HG02588 (cell line): ENCODE data around the gene OLIG1.

Experiments
- ATAC-seq: cut with Tn5 transposase; IDR thresholded peaks from one replicate; pipeline ENCODE4 v1.9.1; 2021; ENCODE audit warnings: mild to moderate bottlenecking, moderate library complexity; ENCODE audit not compliant: unreplicated experiment

The OLIG1 gene

DNA sequence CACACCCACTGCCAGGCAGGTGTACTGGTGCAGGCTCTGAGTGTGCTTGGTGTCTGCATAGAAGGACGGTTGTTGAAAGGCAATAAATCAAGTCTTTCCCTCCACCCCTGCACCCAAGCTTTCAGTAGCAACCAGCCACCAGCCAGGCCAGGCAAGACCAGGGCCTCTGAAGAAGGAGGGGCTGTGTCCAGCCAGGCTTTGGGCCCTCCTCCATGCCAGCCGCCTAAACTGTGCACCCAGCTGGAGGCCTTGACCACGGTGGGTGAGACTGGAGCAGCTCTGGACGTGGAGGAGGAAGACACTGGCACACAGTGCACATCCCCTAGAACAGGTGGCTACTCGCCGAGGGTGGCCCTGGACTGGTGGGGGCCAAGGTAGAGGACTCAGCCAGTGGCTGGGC lies 39.3 kb upstream of the OLIG1 start:
- ATAC-seq: no peak

GRCh38 chr21:33031152-33031911 lies 38.6 kb upstream of the OLIG1 start:
- no peak for ATAC-seq

DNA sequence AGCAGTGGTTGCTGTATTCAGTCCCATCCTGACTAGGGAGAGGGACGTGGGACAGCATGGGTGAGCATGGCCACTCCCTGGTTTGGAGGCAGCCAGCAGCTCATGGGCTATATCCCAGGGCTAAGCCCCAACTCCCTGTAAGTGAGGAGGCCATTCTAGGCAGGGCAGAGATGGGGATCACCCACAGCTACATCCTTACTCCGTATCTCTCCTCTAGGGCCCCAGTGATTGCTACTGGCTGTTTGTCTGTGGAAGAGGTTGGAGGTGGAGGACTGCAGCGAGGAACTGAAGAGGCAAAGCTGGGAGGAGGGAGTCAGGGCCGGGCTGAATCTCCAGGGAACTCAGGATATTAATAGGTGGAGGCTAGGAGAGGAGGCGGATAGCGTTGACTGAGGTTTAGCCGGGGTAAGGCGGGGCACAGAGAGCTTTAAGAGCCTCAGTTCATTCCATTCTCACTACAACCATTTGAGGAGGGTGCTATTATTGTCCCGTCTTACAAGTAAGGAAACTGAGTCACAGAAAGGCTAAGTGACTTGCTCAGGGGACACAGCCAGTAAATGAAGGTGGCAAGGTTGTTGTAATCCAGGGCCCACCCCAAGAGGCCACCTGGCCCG lies 37.4 kb upstream of the OLIG1 start:
- no peak for ATAC-seq

DNA sequence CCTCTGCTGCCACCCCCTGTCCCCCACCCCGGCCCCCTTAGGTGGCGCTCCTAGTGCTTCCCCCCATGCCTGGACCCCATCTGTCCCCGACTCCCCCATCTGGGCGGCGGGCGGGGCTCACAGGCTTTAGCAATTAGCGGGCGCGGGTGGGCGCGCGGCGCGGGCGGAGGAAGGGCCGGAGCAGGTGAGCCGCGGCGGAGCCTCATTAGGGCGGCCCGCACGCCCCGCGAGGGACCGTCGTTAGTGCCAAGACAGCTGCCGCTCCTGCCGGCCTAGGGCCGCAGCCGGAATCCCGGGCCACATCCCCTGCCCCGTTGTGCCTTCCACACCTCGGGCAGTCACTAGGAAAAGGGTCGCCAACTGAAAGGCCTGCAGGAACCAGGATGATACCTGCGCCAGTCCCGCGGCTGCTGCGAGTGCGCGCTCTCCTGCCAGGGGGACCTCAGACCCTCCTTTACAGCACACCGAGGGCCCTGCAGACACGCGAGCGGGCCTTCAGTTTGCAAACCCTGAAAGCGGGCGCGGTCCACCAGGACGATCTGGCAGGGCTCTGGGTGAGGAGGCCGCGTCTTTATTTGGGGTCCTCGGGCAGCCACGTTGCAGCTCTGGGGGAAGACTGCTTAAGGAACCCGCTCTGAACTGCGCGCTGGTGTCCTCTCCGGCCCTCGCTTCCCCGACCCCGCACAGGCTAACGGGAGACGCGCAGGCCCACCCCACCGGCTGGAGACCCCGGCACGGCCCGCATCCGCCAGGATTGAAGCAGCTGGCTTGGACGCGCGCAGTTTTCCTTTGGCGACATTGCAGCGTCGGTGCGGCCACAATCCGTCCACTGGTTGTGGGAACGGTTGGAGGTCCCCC lies 36.6 kb upstream of the OLIG1 start:
- ATAC-seq: no peak

DNA sequence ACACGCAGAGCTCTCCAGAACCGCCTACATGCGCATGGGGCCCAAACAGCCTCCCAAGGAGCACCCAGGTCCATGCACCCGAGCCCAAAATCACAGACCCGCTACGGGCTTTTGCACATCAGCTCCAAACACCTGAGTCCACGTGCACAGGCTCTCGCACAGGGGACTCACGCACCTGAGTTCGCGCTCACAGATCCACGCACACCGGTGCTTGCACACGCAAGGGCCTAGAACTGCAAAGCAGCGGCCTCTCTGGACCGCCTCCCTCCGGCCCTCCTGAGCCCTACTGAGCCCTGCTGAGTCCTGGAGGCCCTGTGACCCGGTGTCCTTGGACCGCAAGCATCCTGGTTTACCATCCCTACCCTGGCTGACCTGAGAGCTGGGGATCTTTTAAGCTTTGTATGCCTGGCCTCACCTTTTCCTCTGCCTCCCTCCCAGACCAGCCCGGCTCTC lies 36.0 kb upstream of the OLIG1 start:
- no peak for ATAC-seq

- no peak for ATAC-seq
These were observed 34.8 kb upstream of the OLIG1 start for GRCh38 chr21:33035147-33035546.

- no peak for ATAC-seq
These were observed 33.3 kb upstream of the OLIG1 start for GRCh38 chr21:33036430-33037162.

- no peak for ATAC-seq
These were observed 32.4 kb upstream of the OLIG1 start for GRCh38 chr21:33037501-33037900.

DNA sequence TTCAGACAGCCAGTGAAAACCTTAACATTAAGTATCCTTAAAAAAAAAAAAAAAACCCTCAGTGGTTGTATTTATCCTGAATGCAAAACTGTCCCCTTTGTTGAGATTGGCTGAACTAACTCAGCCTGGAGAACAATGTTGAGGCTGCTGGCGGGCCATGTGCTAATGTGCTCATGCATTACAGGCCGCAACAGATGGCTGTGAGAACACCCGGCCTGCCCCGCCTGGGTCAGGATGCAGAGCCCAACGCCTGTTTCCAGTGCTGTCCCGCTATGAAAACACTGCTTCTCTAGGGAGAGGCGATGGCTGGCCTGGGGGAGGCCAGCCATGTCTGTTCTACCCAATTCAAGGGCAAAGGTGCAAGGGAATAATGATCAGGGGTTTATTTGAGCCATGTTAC lies 30.4 kb upstream of the OLIG1 start:
- ATAC-seq: no peak

DNA sequence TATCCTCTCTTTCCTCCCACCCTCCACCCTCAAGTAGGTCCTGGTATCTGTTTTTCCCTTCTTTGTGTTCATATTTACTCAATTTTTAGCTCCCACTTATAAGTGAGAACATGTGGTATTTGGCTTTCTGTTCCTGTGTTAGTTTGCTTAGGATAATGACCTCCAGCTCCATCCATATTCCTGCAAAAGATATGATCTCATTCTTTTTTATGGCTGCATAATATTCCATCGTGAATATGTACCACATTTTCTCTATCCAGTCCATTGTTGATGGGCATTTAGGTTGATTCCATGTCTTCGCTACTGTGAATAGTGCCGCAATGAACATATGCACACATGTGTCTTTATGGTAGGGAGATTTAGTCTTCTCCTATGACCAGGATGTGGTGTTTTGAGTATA lies 29.7 kb upstream of the OLIG1 start:
- ATAC-seq: no peak

GRCh38 chr21:33041981-33042380 lies 28.0 kb upstream of the OLIG1 start:
- no peak for ATAC-seq

DNA sequence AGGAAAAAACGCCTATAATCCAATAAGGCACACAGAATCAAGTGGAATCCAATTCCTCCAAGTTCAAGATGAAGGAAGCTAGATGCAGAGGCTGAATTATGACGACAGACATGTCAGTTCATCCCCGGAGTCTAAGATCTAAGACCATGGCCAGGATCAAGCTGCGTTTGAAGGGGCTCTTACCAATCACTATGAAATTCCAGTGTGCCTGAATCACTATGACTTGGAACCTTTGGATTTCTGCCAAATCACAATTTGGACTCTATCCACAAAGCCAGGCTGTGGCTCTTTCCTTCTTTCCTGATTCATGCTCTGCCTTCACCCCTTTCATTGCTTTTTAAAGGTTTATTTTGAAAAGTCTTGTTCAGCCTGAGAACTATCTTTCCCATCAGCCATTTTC lies 27.1 kb upstream of the OLIG1 start:
- ATAC-seq: no peak

GRCh38 chr21:33046455-33046854 lies 23.5 kb upstream of the OLIG1 start:
- no peak for ATAC-seq

GRCh38 chr21:33047231-33047630 lies 22.7 kb upstream of the OLIG1 start:
- ATAC-seq: no peak

- ATAC-seq: no peak
These were observed 18.0 kb upstream of the OLIG1 start for GRCh38 chr21:33051925-33052324.

DNA sequence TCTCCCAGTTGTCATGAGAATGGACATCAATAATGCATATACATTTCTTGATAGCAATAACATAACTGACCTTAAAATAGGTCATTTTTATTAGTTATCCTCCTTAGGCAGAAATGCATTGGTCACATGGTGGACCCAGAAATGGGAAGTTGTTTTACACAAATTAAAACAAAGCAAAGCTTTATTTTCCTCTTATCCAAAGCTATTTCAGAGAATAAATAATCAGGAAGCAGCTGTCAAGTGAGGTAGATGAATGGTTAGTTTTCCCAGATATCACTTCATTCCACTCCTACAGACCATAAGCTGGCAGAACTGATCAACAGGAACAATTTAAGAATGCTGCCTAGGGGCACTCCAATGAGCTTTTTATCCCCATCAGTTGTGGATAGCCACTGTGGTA lies 16.0 kb upstream of the OLIG1 start:
- no peak for ATAC-seq

DNA sequence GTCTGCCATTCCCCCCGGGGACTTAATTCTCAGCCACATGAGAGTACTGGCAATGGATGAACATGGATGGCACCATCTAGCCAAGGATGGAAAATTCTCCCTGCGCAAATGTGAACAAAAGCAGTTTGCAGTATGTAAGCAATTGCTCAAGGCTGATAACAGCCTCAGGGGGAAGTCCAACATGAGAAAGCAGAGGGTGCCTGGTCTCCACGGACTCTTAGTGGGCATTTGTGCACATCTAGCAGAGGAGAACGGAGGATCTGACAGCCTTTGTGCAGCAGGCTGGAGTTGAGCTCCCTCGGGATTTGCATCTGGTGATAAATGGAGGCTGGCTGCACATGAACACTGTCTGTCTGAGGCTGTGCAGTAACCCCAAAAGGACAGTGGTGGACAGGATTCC lies 13.9 kb upstream of the OLIG1 start:
- ATAC-seq: no peak

DNA sequence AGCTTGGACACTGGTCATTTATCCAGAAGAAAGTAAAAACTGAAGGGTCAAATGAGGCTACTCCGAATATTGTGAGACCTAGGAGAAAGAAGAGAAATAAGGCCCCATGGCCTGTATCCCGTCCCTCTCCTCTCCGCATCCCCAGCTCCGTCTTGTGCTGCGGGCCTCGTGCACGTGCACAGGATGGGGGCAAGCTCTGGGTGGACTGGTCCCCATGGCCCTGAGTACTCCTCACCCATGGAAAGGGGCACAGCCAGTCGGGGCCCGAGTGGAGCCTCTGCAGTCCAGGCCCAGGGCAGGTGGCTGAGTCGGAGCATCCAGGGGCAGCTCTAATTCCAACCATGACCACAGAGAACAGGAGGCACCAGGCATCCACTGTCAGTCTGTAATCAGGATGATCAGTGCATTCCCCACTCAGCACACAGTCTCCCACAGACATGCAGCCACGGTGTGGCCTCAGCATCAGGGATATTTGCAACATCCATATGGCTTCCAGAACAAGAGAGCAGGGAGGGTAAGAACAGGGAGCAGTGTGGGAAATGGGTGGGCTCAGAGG lies 12.5 kb upstream of the OLIG1 start:
- no peak for ATAC-seq

DNA sequence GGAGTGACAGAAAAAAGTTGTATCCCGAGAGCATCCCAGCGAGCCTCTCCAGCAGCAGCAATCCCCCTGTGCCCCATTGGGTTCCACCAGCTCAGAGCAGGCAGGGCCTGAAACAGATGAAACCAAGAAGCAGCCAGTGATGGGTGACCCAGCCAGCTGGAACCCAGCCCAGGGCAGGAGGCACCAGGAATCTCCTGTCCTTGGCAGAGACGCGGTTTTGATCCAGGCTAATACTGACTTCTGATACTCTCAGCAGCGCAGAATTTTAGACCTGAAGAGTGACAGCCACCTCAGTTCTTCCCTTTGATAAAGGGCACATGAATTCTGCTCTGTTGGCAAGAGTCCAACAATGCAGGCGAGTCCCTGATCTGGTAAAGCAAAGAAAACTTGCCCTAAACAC lies 11.4 kb upstream of the OLIG1 start:
- no peak for ATAC-seq

- no peak for ATAC-seq
These were observed 11.0 kb upstream of the OLIG1 start for GRCh38 chr21:33058957-33059356.

DNA sequence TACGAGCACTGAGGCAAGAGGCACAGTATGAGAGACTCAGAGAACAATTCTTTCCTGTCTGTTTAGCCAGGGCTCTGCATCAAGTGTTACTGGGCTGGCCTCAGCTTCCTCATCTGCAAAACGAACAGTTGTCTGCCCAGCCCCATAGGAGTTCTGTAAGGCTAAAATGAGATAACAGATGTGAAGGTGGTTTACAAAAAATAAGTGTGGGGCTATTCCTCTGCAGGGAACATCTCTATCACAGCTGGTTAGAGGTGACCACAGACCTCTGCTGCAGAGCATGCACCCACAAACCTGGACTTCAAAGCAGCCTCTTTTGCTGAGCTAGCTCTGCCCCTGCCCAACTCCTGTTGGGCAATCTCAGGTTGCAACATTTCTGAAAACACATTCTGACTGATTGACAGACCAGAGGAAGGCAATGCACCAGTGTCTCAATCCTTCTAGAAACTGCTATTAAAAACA lies 10.5 kb upstream of the OLIG1 start:
- no peak for ATAC-seq
